NCI-H345 (cell line): Measurements from ENCODE around the gene LMF1.
"Not testable (repeated sequence)": the region's sequence is repeated elsewhere in the genome, so short reads cannot be mapped to it uniquely, and the experiment has no call there.

Experiments
- DNase-seq: peaks from one replicate; lab custom pipeline; 2025; lab: John Stamatoyannopoulos, UW

LMF1 gene

DNA sequence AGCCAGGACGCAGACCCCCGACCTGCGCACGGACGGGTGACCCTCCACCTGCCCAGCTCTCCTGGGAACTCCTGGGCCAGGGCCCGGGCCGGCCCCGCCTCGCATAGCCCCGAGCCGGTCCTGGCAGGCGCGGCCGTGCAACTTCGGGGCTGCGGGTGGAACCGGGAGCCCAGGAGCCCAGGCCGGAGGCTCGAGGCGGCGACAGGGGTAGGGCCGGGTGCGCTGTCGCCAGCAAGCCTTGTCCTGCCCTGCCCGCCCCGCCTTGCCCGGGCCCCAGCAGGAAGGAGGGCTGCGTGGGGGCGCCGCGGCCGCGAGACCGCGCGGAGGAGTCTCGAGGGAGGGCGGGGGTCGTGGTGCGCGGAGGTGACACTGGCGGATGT is 408 bp downstream of the LMF1 start:
- no peak for DNase-seq

- DNase-seq, result no peak
Measured at GRCh38 chr16:969508-970385, 1.0 kb downstream of the LMF1 start.

DNA sequence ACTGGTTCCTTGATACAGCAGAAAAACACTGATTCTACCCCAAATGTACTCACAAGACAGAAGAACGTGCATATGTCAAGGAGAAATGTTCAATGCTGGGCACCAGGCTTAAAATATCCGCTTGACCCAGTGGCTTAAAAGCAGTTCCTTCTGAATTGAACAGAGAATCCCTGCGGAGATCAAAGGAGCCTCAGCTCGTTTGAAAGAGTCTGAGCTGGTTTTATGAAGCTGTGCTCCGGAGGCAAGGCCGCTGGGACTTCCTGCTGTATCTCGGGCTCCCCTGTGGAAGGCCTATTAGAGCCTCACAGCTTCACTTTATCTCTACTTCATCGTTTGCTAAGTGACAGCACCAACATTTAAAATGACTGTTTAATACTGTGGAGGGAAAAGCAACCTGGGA is 2.2 kb downstream of the LMF1 start:
- no peak for DNase-seq

DNA sequence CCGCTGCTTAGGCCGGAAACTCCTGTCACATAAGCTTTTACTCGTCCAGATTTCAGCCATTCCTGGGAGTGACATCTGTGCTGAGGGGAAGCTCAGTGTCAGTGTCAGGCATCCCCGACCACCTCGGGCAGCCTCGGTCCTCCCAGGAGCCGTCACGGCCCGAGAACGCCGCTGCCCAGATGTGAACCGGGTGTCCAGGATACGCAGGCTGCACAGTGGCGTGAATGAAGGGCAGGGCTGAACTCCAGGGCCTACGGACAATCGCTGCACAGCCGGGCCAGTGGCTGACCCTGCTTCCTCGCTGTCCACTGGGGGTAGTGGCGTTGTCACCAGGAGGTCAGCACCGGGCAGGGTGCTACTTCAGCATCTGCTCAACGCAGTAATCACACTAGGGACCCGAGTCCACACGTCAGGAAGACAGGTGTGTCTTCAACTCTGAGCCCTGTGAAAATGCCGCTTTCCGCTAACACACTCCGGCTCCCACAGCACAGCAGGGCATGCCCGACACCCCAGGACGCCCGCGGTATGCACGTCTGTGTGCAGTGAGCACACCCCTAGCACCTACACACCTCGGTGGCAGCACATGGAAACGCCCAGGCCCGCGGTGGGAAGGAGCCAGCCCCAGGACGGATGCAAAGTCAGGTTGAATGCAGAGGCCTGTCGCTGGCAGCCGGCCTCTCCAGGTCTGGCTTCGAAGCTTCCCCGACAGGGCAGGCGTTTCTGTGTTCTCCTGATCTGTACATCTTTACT is 3.1 kb downstream of the LMF1 start:
- no peak for DNase-seq

DNA sequence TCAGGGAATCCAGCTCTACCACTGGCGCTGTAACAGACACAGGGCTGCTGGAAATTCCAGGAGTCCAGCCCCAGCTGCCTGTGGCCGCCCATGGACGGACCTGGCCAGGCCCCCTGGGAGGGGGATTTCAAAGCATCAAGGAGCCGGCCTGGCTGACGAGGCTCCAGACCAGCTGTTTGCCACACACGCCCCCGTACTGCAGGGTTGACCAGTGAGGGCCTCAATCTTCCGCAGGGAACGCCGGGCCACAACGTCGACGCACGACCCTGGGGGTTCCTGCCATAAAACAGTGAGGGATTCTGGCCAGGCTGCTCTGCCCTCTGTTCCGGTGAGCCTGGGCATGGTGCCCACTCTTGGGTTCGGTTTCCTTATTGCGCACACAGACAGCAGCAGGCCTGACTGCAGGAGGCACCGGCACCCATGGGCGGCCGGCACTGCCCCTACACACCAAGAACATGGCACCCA is 3.7 kb downstream of the LMF1 start:
- no peak for DNase-seq

DNA sequence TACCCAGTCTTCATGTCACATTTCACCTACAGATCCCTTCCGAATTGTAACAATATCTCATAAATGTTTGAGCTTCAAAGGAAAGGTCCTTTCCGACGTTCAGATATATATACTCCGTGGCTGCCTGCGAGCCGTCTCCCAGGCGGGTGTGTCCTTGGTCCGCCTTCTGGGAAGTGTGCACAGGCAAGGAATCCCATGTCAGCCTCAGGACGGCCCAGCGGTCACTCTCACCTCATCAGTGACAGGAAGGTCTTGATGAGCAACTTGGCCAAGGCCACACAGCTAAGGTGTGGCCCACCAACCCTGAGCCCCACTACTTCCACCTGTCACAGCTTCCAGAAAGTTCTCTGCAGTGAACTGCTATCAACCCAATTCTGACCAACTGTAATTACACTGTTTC is 4.3 kb downstream of the LMF1 start:
- no peak for DNase-seq

DNA sequence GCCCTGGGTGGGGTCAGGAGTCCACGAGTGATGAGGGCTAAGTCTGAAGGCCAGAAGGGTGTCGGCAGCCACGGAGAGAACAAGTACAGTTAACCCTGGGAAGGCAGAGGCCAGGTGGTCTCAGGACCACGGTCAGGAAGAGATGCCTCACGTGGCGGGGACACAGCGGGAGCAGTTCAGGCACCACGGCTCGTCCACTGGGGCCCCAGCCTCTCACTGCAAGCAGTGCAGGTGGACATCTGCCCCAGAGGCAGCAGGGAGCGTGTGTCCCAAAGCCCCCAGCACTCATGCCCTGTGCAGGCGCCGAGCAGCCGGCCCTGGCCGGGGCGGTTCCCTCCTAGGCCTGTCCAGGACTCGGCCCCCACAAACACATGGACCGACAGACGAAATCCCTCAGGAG is 4.7 kb downstream of the LMF1 start:
- no peak for DNase-seq

DNA sequence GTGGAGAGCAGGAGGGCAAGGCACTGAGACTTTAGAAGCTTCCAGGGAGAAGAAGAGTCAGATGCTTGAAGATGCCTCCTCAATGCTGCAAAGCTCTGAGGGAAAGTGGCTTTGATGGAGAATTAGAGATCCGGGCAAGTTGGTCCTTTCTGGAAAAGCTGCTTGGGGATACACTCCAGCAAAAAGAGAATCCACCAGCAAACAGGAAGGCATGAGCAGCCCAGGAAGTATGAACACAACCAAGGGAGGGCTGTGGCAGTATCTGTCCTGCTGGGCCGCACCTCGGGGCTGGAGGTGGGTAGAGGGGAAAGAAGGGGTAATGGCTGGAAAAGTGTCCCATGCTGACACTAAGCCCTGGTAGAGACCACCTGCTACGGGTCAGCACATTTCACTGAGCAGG is 5.3 kb downstream of the LMF1 start:
- DNase-seq, result no peak

DNA sequence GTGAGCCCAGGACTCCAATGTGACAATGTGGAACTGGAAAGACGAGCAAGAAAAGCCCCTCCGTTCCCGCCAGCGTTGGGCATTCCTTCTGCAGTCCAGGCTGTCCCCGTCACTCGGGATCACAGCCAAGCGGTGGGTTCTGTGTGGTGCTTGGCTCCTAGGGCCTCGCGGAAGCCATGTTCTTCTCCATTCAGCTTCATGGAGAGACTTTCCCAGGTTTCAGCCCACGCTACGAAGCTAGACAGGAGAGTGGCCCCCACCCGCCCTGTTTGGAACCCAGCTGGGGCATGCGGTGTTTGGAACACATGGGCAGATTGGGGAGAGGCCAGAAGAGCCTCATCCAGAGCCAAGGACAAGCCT is 5.8 kb downstream of the LMF1 start:
- no peak for DNase-seq

DNA sequence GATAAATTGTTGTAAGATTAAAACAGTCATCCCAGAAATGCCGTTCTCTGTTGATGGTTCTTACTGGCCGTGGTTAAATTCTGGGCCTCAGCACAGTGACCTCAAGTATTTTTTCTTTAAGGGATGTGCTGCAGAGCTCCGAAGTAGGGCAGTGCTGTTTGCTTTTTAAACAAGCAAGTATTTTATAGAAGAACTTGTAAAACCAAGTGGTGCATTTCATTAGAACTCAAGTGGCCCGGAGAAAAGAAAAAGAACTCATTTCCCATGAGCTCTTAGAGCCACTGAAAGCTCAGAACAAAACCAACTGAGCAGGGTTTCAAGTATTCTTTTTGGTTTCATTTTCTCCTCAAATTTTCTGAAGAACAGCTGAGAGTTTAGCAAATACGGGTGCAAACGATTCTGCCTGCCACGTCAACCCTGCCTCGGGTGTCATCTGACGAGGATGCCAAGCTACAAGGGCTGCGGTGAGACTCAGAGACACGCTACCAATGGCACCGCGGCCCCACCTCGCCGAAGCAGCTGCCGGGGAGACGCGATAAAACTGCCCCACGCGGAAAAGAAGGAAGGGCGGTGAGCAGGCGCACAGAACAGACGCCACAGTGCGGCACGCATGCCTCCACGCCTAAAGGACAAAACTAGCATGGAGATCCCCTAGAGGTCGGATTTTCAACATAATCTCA is 6.3 kb downstream of the LMF1 start:
- DNase-seq, result no peak

DNA sequence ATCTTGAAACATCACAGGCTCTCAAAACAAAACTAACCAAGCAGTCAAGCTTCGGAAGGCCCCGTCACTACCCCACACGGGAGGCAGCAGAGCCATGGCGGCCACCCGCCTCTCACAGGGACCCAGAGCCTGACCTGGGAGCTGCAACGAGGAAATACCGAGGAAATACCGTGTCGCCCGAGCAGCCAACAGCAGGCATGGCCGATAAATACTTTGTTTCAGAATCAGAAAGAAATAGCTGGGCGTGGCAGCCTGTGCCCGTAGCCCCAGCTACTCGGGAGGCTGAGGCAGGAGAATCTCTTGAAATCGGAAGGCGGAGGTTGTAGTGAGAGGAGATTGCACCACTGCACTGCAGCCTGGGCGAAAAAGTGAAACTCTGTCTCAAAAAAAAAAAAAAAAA is 6.9 kb downstream of the LMF1 start:
- DNase-seq, result no peak

DNA sequence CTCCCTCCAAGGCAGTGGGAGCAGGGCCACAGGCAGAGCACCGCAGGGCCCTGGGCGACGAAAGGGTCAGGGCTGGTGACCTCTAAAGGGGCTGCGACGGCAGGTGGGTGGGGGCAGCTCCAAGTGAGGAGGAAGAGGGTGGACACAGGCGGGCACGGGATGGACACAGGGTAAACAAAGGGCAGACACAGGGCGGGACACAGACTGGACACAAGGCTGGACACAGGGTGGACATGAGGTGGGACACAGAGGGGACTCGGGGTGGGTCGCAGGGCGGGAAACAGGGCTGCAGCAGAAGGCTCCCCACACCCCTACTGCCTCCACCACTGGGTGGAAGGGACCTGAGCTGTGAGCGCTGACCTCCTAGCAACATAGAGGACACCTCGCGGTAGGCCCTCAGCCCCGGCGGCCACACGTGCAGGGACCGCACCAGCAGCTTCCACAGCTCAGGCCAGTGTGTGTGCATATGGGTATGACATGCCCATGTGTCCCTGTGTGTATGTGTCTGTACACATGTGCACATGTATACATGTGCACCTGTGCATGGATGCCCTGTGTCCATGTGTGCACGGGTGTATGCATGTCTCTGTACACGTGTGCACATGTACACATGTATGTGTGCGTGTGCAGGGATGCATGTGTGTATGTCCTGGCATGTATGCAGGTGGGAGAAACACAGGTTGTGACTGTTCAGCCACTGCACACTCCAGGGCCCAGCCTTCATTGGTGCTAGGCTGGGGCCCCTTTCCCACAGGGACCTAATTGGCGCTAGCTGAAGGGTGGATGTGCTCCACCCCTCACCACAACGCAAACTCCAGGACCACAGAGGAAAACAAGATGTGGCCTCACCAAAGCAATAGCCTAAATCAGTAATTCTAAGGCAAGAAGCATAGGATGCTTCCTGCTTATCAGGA is 7.6 kb downstream of the LMF1 start:
- DNase-seq, result no peak

DNA sequence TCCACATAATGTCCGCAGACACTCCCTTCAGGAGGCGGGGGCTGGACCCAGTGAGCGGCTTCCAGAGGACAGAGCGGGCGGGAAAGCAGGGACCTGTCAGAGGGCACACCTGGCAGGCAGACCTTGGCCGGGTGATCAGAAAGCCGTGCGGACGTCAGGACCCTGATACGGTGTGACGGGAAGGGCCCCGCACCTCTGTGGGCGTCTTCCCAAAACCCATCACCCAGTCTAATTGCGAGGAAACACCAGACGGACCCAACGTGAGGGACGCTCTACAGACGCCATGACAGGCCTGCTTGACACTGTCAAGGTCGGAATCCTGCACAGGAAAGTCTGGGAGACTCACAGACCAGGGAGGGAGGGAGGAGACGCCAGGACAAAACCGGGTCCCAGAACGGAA is 8.4 kb downstream of the LMF1 start:
- DNase-seq, result no peak

DNA sequence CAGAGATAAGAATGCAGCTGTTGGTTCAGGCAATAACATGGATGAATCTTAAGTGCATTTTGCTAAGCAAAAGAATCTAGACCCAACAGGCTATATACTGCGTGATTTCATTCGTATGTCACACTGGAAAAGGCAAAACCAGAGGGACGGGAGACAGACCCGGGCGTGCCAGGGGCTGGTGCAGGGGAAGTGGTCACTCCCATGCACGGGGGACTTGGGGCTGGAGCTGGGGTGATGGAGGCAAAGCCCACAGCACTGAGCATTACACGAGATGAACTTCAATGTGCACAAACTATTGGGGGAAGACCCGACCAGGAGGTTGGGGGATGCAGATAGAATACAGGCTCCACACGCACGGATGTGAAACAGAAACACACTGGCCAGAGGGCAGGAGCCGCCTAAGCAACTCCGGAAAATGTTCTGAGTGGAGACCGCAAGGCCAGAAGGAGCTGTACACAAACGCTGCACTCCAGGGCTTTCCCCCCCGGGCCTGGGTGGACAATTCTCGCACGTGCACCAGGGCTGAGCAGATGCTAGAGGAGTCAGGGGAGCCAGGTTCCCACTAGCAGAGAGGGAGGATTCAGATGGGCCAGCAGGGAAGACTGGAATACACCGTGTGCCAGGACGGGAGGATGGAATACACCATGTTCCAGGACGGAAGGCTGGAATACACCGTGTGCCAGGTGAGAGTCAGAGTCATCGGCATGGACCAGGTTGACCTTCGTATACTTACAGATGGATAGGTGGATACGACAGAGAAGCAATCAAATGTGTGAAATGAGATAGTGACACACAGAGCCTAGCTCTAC is 11.3 kb downstream of the LMF1 start:
- no peak for DNase-seq

DNA sequence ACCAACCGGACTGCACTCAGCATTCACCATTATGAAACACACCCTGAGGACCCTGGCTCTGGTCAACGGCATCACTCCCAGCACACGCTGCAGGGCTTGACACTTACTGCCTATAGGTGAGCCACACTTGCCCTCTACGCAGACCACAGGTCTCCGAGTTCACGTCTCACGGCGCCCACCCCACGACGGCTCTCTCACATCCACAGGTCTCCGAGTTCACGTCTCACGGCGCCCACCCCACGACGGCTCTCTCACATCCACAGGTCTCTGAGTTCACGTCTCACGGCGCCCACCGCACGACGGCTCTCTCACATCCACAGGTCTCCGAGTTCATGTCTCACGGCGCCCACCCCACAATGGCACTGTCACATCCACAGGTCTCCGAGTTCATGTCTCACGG is 15.0 kb downstream of the LMF1 start:
- DNase-seq, result not testable (repeated sequence)

DNA sequence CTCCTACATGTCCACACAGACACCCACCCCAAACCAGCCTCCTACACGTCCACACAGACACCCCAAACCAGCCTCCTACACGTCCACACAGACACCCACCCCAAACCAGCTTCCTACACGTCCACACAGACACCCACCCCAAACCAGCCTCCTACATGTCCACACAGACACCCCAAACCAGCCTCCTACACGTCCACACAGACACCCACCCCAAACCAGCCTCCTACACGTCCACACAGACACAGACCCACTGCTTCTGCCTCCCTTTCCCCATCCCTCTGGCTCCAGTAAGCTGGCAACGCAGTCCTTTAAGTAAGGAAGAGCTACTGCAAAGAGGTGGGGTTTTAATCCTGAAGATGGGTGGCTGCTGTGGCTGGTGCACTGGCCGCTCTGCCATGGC is 17.0 kb downstream of the LMF1 start:
- DNase-seq, result not testable (repeated sequence)

DNA sequence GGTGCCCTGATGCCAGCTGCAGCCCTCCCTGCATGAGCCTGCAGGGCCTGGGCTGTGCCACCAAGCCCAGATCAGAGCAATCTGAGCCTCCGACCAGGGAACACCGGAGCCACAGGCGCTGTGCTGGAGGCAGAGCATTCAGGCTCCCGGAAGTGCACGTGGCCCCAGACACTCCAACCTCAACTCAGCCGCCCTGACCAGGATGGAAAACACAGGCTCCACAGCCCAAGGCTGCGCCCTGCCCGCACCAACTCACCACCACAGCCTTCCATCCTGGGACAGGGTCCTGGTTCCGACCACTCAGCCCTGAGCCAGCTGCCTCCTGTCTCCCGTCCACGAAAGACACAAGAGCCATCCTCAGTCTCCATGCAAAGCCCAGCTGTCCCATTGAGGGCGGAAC is 18.5 kb downstream of the LMF1 start:
- DNase-seq, result no peak

DNA sequence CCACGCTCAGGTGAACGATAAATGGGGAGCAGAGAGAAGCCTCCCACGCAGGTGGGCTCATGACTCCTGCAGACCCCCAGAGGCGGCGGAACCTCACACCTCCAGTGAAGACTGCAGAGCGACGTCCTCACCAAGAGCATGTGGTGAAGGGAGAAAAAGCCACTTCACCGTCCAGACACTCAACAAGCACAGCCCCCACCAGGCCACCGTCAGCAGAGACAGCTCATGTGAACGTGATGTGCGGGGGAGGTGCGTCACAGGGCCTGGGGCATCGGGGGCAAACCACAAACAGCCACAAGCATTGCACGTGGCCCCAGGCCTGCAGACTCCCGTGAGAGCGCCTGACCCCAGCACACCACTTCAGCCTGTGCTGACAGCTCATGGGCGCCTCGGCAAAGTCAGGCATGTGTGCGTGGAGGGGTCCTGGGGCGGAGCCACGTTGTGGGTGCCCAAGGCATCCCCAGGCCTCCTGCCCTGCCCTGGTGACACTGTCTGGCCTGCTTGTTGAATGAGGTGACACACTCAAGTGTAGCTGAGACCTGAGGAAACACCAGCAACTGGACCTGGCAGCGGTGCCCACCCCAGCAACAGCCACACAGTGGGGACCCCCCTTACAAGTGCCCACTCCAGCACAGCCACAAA is 19.0 kb downstream of the LMF1 start:
- no peak for DNase-seq

DNA sequence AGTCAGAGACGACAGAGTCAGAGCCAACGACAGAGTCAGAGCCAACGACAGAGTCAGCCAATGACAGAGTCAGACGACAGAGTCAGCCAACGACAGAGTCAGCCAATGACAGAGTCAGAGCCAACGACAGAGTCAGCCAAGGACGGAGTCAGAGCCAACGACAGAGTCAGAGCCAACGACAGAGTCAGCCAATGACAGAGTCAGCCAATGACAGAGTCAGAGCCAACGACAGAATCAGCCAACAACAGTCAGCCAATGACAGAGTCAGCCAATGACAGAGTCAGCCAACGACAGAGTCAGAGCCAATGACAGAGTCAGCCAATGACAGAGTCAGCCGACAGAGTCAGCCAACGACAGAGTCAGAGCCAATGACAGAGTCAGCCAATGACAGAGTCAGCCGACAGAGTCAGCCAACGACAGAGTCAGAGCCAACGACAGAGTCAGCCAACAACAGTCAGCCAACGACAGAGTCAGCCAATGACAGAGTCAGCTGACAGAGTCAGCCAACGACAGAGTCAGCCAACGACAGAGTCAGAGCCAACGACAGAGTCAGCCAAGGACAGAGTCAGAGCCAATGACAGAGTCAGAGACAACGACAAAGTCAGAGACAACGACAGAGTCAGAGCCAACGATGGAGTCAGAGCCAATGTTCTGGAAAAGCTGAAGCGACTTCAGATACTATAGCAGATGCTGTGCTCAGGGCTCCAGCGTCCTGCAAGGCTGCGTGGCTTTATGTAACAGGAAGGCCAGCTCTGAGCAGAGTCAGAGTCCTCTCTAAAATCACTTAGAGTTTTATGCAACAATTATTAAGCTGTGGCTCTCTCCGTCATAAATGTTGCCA is 19.8 kb downstream of the LMF1 start:
- DNase-seq, result not testable (repeated sequence)

DNA sequence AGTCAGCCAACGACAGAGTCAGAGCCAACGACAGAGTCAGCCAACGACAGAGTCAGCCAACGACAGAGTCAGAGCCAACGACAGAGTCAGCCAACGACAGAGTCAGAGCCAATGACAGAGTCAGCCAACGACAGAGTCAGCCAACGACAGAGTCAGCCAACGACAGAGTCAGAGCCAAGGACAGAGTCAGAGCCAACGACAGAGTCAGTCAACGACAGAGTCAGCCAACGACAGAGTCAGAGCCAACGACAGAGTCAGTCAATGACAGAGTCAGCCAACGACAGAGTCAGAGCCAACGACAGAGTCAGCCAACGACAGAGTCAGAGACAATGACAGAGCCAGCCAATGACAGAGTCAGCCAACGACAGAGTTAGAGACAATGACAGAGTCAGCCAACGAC is 22.0 kb downstream of the LMF1 start:
- DNase-seq, result not testable (repeated sequence)
